Astrocyte of the cerebellum (primary cell): ENCODE data around the gene GPC5.

ENCODE experiments used
- DNase-seq: peaks from one replicate; pipeline ENCODE4 v3.0.0-alpha.2; 2011; ENCODE audit warnings: low read depth
- H3K4me3 ChIP-seq: 2 replicates; pipeline ENCODE4 v1.5.1; 2011; ENCODE audit warnings: mild to moderate bottlenecking, low read depth, low read length, moderate library complexity
- CTCF ChIP-seq: IDR thresholded peaks from 2 replicates; pipeline ENCODE4 v1.5.1; 2012; ENCODE audit warnings: low read length, low read depth, moderate library complexity, mild to moderate bottlenecking; ENCODE audit errors: missing control alignments
- in situ Hi-C: cut with HindIII; loops from 2 replicates; pipeline ENCODE4 v1.10.0; 2017; ENCODE audit warnings: low sequenced_read_pairs

Gene GPC5

GRCh38 chr13:92609376-92609775 lies 1211.0 kb downstream of the GPC5 start:
- TF ChIP-seq CTCF = no peak
- in situ Hi-C loops = no loop called here
- DNase-seq = peak; percentile 27
- no peak overlapping the region for H3K4me3 ChIP-seq

GRCh38 chr13:92612892-92613291 lies 1214.5 kb downstream of the GPC5 start:
- in situ Hi-C loops = no loop called here
- no peak for DNase-seq

GRCh38 chr13:92613921-92614320 lies 1215.5 kb downstream of the GPC5 start:
- no peak for TF ChIP-seq CTCF
- in situ Hi-C loops = no loop called here
- no peak overlapping the region for H3K4me3 ChIP-seq

More at GRCh38 chr13:92612892-92613291, 1214.5 kb downstream of the GPC5 start:
- H3K4me3 ChIP-seq = no peak overlapping the region
- TF ChIP-seq CTCF = no peak

GRCh38 chr13:92621985-92622384 lies 1223.6 kb downstream of the GPC5 start:
- no peak for TF ChIP-seq CTCF
- H3K4me3 ChIP-seq = no peak overlapping the region
- in situ Hi-C loops = no loop called here
- DNase-seq = no peak

More at GRCh38 chr13:92613921-92614320, 1215.5 kb downstream of the GPC5 start:
- no peak for DNase-seq

GRCh38 chr13:92622905-92623304 lies 1224.5 kb downstream of the GPC5 start:
- DNase-seq = no peak
- in situ Hi-C loops = no loop called here
- no peak for TF ChIP-seq CTCF
- no peak overlapping the region for H3K4me3 ChIP-seq

GRCh38 chr13:92626274-92626673 lies 1227.9 kb downstream of the GPC5 start:
- no peak for DNase-seq
- in situ Hi-C loops = no loop called here
- no peak overlapping the region for H3K4me3 ChIP-seq
- TF ChIP-seq CTCF = no peak

- DNase-seq = no peak
- no peak for TF ChIP-seq CTCF
- in situ Hi-C loops = no loop called here
- no peak overlapping the region for H3K4me3 ChIP-seq
These were observed 1242.5 kb downstream of the GPC5 start for GRCh38 chr13:92640936-92641335.
